A673 (cell line): ENCODE measurements around the gene MRGPRD. TPM values are rescaled to one million over a fixed set of nuclear protein-coding genes. Genes with fewer than 3 reads are reported as not detected.

Experiments used
- BruUV-seq: library from RNA; stranded (reverse); fragments of 400-500 nt; replicated peaks from 2 replicates; lab custom pipeline; 2021; lab: Mats Ljungman, UMichigan
- CTCF ChIA-PET: fragments of 300-600 bp; sonication (Branson Sonifier 250); formaldehyde crosslinking; loops from one replicate; lab custom pipeline; 2022; ENCODE audit warnings: antibody characterized with exemption; lab: Charles Lee
- POLR2A ChIA-PET: fragments of 300-600 bp; sonication (Branson Sonifier 250); formaldehyde crosslinking; loops from one replicate; lab custom pipeline; 2022; ENCODE audit warnings: antibody characterized with exemption; ENCODE audit not compliant: low non-redundant PET; lab: Charles Lee
- DNase-seq: peaks from one replicate; pipeline ENCODE4 v3.0.0-alpha.2; 2015; ENCODE audit warnings: low spot score
- H3K27ac ChIP-seq: fragments of 200-600 bp; sonication (generic); 2 replicates; pipeline ENCODE4 v1.5.1; 2016; ENCODE audit warnings: mixed run types, low read depth, mild to moderate bottlenecking, mixed read lengths, antibody characterized with exemption, low read length; ENCODE audit not compliant: poor library complexity, severe bottlenecking
- H3K27me3 ChIP-seq: fragments of 200-600 bp; sonication (generic); replicated peaks from 2 replicates; pipeline ENCODE4 v1.6.1; 2017; ENCODE audit warnings: mixed run types, low read depth, mild to moderate bottlenecking, mixed read lengths, antibody characterized with exemption, low read length; ENCODE audit not compliant: insufficient read depth, poor library complexity
- H3K36me3 ChIP-seq: fragments of 200-600 bp; sonication (generic); 2 replicates; pipeline ENCODE4 v1.6.1; 2016; ENCODE audit warnings: mixed run types, mild to moderate bottlenecking, mixed read lengths, antibody characterized with exemption, low read length; ENCODE audit not compliant: insufficient read depth, poor library complexity, severe bottlenecking
- H3K4me1 ChIP-seq: fragments of 200-600 bp; sonication (generic); 2 replicates; pipeline ENCODE4 v1.6.1; 2017; ENCODE audit warnings: mixed run types, mild to moderate bottlenecking, mixed read lengths, antibody characterized with exemption, low read length; ENCODE audit not compliant: insufficient read depth, poor library complexity, severe bottlenecking
- H3K4me3 ChIP-seq: fragments of 200-600 bp; sonication (generic); 2 replicates; pipeline ENCODE4 v1.5.1; 2016; ENCODE audit warnings: low read depth, mixed run types, mild to moderate bottlenecking, mixed read lengths, low read length; ENCODE audit not compliant: poor library complexity, severe bottlenecking
- H3K9me3 ChIP-seq: fragments of 200-600 bp; sonication (generic); 2 replicates; pipeline ENCODE4 v1.6.1; 2016; ENCODE audit warnings: mixed run types, low read depth, mild to moderate bottlenecking, mixed read lengths, antibody characterized with exemption, low read length; ENCODE audit not compliant: poor library complexity, severe bottlenecking
- CTCF ChIP-seq: fragments of 300-800, 200-600 bp; sonication (generic); conservative IDR thresholded peaks from 2 replicates; pipeline ENCODE4 v1.5.1; 2017; ENCODE audit warnings: low read depth, mild to moderate bottlenecking, antibody characterized with exemption, low read length, moderate library complexity, mixed read lengths
- EZH2 ChIP-seq: fragments of 200-600 bp; sonication (generic); IDR thresholded peaks from 2 replicates; pipeline ENCODE4 v1.6.1; 2017; ENCODE audit warnings: borderline replicate concordance, low read depth, mild to moderate bottlenecking, mixed read lengths, antibody characterized with exemption, low read length; ENCODE audit not compliant: poor library complexity, severe bottlenecking
- intact Hi-C: fragments of 100-400 bp; cut with micrococcal nuclease; formaldehyde crosslinking; loops from one replicate; pipeline ENCODE4 v1.10.0; 2022; ENCODE audit not compliant: unreplicated experiment
- total RNA-seq: library from RNA; stranded (reverse); gene quantifications from 2 replicates; pipeline ENCODE4 v1.2.3, GENCODE V29; 2021

MRGPRD gene
- total RNA-seq, 1 experiment from 2014 or later, result not detected

GRCh38 chr11:68950762-68951161 is 30.0 kb downstream of the MRGPRD start:
- Histone ChIP-seq H3K9me3 (no peaks in the 10 kb centered on the region), H3K27ac (no peak overlapping the region), H3K4me3 (no peak overlapping the region), H3K27me3 (no peaks in the 10 kb centered on the region), H3K36me3 (no peaks in the 10 kb centered on the region), H3K4me1 (no peaks in the 10 kb centered on the region)
- POLR2A ChIA-PET, result no interaction called here
- no peak for DNase-seq
- TF ChIP-seq CTCF (no peak), EZH2 (no peak)
- no TSS peak for BruUV-seq
- intact Hi-C loops, result loop anchor here (5.0 kb wide), 1 partner anchor 137 kb away; no protein-coding TSS in a partner anchor
- CTCF ChIA-PET, result no interaction called here

GRCh38 chr11:68950270-68950669 is 30.5 kb downstream of the MRGPRD start:
- Histone ChIP-seq H3K4me3 (no peak overlapping the region), H3K36me3 (no peaks in the 10 kb centered on the region), H3K4me1 (no peaks in the 10 kb centered on the region), H3K9me3 (no peaks in the 10 kb centered on the region), H3K27ac (no peak overlapping the region), H3K27me3 (no peaks in the 10 kb centered on the region)
- DNase-seq, result peak; percentile 38
- ChIA-PET POLR2A (no interaction called here), CTCF (no interaction called here)
- TF ChIP-seq CTCF (peak; percentile 46), EZH2 (no peak)
- no TSS peak for BruUV-seq
- intact Hi-C loops, result loop anchor here (5.0 kb wide), 1 partner anchor 137 kb away; no protein-coding TSS in a partner anchor

- Histone ChIP-seq H3K36me3 (no peaks in the 10 kb centered on the region), H3K9me3 (no peaks in the 10 kb centered on the region), H3K4me3 (no peak overlapping the region), H3K27ac (no peak overlapping the region), H3K4me1 (no peaks in the 10 kb centered on the region), H3K27me3 (no peaks in the 10 kb centered on the region)
- TF ChIP-seq CTCF (no peak), EZH2 (no peak)
- BruUV-seq, result no TSS peak
- no peak for DNase-seq
- CTCF ChIA-PET, result no interaction called here
- intact Hi-C loops, result no loop called here
- POLR2A ChIA-PET, result no interaction called here
Observed at GRCh38 chr11:68948935-68949334, 31.9 kb downstream of the MRGPRD start.
